ENCODE measurements around the gene ITIH2.
"Not testable (repeated sequence)": the region's sequence is repeated elsewhere in the genome, so short reads cannot be mapped to it uniquely, and the experiment has no call there.

Gene ITIH2

DNA sequence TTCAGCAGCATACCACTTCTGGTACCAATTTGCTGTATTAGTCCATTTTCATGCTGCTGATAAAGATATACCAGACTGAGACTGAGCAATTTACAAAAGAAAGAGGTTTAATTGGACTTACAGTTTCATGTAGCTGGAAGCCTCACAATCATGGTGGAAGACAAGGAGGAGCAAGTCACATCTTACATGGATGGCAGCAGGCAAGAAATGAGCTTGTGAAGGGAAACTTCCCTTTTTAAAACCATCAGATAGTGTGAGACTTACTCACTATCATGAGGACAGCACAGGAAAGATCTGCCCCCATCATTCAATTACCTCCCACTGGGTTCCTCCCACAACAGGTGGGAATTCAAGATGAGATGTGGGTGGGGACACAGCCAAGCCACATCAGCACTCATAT, 9.9 kb upstream of the ITIH2 start:
- H2AFZ ChIP-seq (ENCODE audit: low read length); H3K27me3 ChIP-seq (ENCODE audit: insufficient read depth, low read length, poor library complexity, severe bottlenecking); H3K9me3 ChIP-seq (ENCODE audit: insufficient read depth, low read depth, low read length); H3K4me1 ChIP-seq (ENCODE audit: insufficient read depth, low read length, poor library complexity, severe bottlenecking); H3K9me2 ChIP-seq (replicated peaks; ENCODE audit: low read depth, low read length); H3K9ac ChIP-seq (ENCODE audit: low read depth, low read length, poor library complexity, severe bottlenecking); H3K4me2 ChIP-seq (ENCODE audit: low read depth, low read length, poor library complexity, severe bottlenecking); H3F3A ChIP-seq (ENCODE audit: low read depth); H3K4me3 ChIP-seq (ENCODE audit: low read length, poor library complexity, severe bottlenecking); H3K79me2 ChIP-seq (ENCODE audit: insufficient read depth, low read length); H4K20me1 ChIP-seq (ENCODE audit: insufficient read depth, low read length, poor library complexity, severe bottlenecking); H3K36me3 ChIP-seq (ENCODE audit: insufficient read depth, low read length): not testable (repeated sequence)

DNA sequence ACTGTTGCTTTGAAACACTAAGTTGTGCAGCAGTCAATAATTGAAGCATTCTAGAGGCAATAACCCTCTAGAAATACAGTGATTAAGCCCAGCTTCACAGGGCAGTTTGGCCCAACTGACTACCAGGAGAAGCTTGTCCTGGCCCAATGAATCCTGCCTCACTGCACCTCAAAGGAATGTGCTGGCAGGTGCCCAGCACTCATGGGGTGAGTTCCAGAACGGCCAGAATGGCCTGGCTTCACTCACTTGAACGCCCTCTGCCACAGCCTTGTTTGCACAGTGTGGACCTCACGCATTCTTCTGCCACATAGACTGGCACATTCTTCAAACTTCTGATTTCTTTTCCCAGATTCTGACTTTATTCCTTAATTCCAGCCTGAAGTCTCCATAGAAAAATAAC, 6.6 kb upstream of the ITIH2 start:
- Histone ChIP-seq H3K9me2 (replicated peaks; ENCODE audit: low read depth, low read length) (no peaks in the 10 kb centered on the region), H3K79me2 (ENCODE audit: insufficient read depth, low read length) (no peaks in the 10 kb centered on the region), H3K4me2 (ENCODE audit: low read depth, low read length, poor library complexity, severe bottlenecking) (no peak overlapping the region)

DNA sequence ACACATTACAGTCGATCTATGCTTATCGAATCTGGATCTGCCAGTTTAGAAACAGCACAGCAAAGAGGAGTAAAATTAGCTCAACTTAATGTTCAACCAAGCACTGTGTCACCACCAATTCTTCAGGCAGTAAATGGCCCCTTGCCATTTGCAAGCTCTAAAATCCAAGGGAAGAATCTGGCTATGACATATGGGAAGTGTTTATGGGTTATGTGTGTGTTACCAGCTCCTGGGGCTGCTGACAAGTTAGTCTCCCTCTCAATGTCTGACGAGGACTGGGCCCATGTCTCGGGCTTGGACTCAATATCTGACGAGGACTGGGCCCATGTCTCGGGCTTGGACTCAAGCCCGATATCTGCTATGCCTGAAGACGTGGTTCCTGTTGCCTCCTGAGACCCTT, 5.7 kb upstream of the ITIH2 start:
- Histone ChIP-seq H3K79me2 (ENCODE audit: insufficient read depth, low read length) (no peaks in the 10 kb centered on the region), H2AFZ (ENCODE audit: low read length) (no peak overlapping the region), H3K4me2 (ENCODE audit: low read depth, low read length, poor library complexity, severe bottlenecking) (no peak overlapping the region), H3K9ac (ENCODE audit: low read depth, low read length, poor library complexity, severe bottlenecking) (no peak overlapping the region), H3K4me1 (ENCODE audit: insufficient read depth, low read length, poor library complexity, severe bottlenecking) (no peaks in the 10 kb centered on the region), H3K4me3 (ENCODE audit: low read length, poor library complexity, severe bottlenecking) (no peak overlapping the region), H3K9me2 (replicated peaks; ENCODE audit: low read depth, low read length) (no peaks in the 10 kb centered on the region), H4K20me1 (ENCODE audit: insufficient read depth, low read length, poor library complexity, severe bottlenecking) (no peaks in the 10 kb centered on the region), H3F3A (ENCODE audit: low read depth) (no peaks in the 10 kb centered on the region), H3K36me3 (ENCODE audit: insufficient read depth, low read length) (no peaks in the 10 kb centered on the region), H3K9me3 (ENCODE audit: insufficient read depth, low read depth, low read length) (no peaks in the 10 kb centered on the region; the same call in 1 of the 2 replicates), H3K27me3 (ENCODE audit: insufficient read depth, low read length, poor library complexity, severe bottlenecking) (no peaks in the 10 kb centered on the region)
- TF ChIP-seq, protein P1, sequence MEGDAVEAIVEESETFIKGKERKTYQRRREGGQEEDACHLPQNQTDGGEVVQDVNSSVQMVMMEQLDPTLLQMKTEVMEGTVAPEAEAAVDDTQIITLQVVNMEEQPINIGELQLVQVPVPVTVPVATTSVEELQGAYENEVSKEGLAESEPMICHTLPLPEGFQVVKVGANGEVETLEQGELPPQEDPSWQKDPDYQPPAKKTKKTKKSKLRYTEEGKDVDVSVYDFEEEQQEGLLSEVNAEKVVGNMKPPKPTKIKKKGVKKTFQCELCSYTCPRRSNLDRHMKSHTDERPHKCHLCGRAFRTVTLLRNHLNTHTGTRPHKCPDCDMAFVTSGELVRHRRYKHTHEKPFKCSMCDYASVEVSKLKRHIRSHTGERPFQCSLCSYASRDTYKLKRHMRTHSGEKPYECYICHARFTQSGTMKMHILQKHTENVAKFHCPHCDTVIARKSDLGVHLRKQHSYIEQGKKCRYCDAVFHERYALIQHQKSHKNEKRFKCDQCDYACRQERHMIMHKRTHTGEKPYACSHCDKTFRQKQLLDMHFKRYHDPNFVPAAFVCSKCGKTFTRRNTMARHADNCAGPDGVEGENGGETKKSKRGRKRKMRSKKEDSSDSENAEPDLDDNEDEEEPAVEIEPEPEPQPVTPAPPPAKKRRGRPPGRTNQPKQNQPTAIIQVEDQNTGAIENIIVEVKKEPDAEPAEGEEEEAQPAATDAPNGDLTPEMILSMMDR (conservative IDR thresholded peaks at IDR 0.05; ENCODE audit: low read length) = no peak
- TF ChIP-seq EZH2phosphoT487 (IDR thresholded peaks at IDR 0.05; ENCODE audit: borderline replicate concordance) = no peak

More for the DNA sequence above, 6.6 kb upstream of the ITIH2 start:
- H3K36me3 ChIP-seq (ENCODE audit: insufficient read depth, low read length) = no peaks in the 10 kb centered on the region
- no peaks in the 10 kb centered on the region for H4K20me1 ChIP-seq (ENCODE audit: insufficient read depth, low read length, poor library complexity, severe bottlenecking)
- H3K9me3 ChIP-seq (ENCODE audit: insufficient read depth, low read depth, low read length) = no peaks in the 10 kb centered on the region; the same call in 1 of the 2 replicates
- H2AFZ ChIP-seq (ENCODE audit: low read length) = no peak overlapping the region
- no peak overlapping the region for H3K9ac ChIP-seq (ENCODE audit: low read depth, low read length, poor library complexity, severe bottlenecking)
- no peaks in the 10 kb centered on the region for H3F3A ChIP-seq (ENCODE audit: low read depth)
- no peaks in the 10 kb centered on the region for H3K4me1 ChIP-seq (ENCODE audit: insufficient read depth, low read length, poor library complexity, severe bottlenecking)
- no peak overlapping the region for H3K4me3 ChIP-seq (ENCODE audit: low read length, poor library complexity, severe bottlenecking)
- TF ChIP-seq, protein P1 (conservative IDR thresholded peaks at IDR 0.05; ENCODE audit: low read length) = no peak
- TF ChIP-seq EZH2phosphoT487 (IDR thresholded peaks at IDR 0.05; ENCODE audit: borderline replicate concordance) = no peak
- no peaks in the 10 kb centered on the region for H3K27me3 ChIP-seq (ENCODE audit: insufficient read depth, low read length, poor library complexity, severe bottlenecking)

DNA sequence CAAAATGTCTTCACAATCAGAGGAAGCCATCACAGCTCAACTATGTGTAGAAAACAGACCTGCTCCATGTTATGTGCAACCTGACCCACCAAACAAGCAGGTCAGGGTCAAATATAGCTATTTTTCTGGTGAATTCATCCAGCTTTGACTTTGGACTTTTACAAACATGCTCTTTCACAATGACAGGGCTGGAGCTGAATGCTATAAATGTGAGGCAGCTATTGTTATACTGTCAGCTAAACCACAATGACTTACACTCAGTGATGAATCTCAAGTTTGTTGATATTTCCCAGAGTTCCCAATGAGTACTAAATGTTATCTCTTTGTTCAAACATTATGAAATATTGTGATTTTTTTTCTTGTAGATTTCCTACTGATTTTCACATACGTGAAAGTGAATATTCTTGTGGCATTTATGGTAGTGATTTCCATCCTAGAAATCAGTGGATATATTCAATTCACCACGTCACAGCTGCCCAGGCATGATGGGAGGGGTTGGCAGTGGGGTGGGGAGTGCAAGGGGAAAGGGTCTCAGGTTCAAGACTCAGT, 2.5 kb upstream of the ITIH2 start:
- H4K20me1 ChIP-seq (ENCODE audit: insufficient read depth, low read length, poor library complexity, severe bottlenecking) = no peaks in the 10 kb centered on the region
- no peak overlapping the region for H3K4me3 ChIP-seq (ENCODE audit: low read length, poor library complexity, severe bottlenecking)
- no peak overlapping the region for H2AFZ ChIP-seq (ENCODE audit: low read length)
- H3K27me3 ChIP-seq (ENCODE audit: insufficient read depth, low read length, poor library complexity, severe bottlenecking) = no peaks in the 10 kb centered on the region
- H3K79me2 ChIP-seq (ENCODE audit: insufficient read depth, low read length) = no peaks in the 10 kb centered on the region
- no peak overlapping the region for H3K4me2 ChIP-seq (ENCODE audit: low read depth, low read length, poor library complexity, severe bottlenecking)
- H3F3A ChIP-seq (ENCODE audit: low read depth) = no peaks in the 10 kb centered on the region
- no peaks in the 10 kb centered on the region for H3K36me3 ChIP-seq (ENCODE audit: insufficient read depth, low read length)
- TF ChIP-seq EZH2phosphoT487 (IDR thresholded peaks at IDR 0.05; ENCODE audit: borderline replicate concordance) = no peak
- TF ChIP-seq, protein P1 (conservative IDR thresholded peaks at IDR 0.05; ENCODE audit: low read length) = no peak
- H3K4me1 ChIP-seq (ENCODE audit: insufficient read depth, low read length, poor library complexity, severe bottlenecking) = no peaks in the 10 kb centered on the region
- H3K9me3 ChIP-seq (ENCODE audit: insufficient read depth, low read depth, low read length) = no peaks in the 10 kb centered on the region
- no peak overlapping the region for H3K9ac ChIP-seq (ENCODE audit: low read depth, low read length, poor library complexity, severe bottlenecking)
- no peaks in the 10 kb centered on the region for H3K9me2 ChIP-seq (replicated peaks; ENCODE audit: low read depth, low read length)

All from Loucy (cell line).